GM18867 (cell line): ENCODE results near the gene CFAP46.
"Not testable (repeated sequence)": the region's sequence is repeated elsewhere in the genome, so short reads cannot be mapped to it uniquely, and the experiment has no call there.

ENCODE experiments used
- ATAC-seq: cut with Tn5 transposase; IDR thresholded peaks from one replicate; pipeline ENCODE4 v1.9.1; 2021; ENCODE audit warnings: mild to moderate bottlenecking, moderate library complexity; ENCODE audit not compliant: unreplicated experiment

CFAP46 gene

GRCh38 chr10:132793213-132793612, 149.2 kb downstream of the CFAP46 start:
- ATAC-seq = no peak

GRCh38 chr10:132792796-132793195, 149.6 kb downstream of the CFAP46 start:
- no peak for ATAC-seq

- ATAC-seq = not testable (repeated sequence)
Measured at GRCh38 chr10:132792099-132792498, 150.3 kb downstream of the CFAP46 start.

- ATAC-seq = no peak
Measured at GRCh38 chr10:132790934-132791829, 151.2 kb downstream of the CFAP46 start.

- no peak for ATAC-seq
Measured at GRCh38 chr10:132790470-132790869, 151.9 kb downstream of the CFAP46 start.

GRCh38 chr10:132789659-132790148, 152.7 kb downstream of the CFAP46 start:
- ATAC-seq = no peak

GRCh38 chr10:132788831-132789219, 153.5 kb downstream of the CFAP46 start:
- no peak for ATAC-seq

- ATAC-seq = no peak
Measured at GRCh38 chr10:132788180-132788830, 154.1 kb downstream of the CFAP46 start.

- ATAC-seq = no peak
Measured at GRCh38 chr10:132787495-132788179, 154.7 kb downstream of the CFAP46 start.

- no peak for ATAC-seq
Measured at GRCh38 chr10:132786884-132787494, 155.4 kb downstream of the CFAP46 start.

- ATAC-seq = no peak
Measured at GRCh38 chr10:132786476-132786883, 155.9 kb downstream of the CFAP46 start.

- ATAC-seq = no peak
Measured at GRCh38 chr10:132785723-132786475, 156.5 kb downstream of the CFAP46 start, which contains the start of gene NKX6-2. TSS of gene NKX6-2 (minus strand) at chr10:132786147. CDS start at chr10:132785948, 199 bp downstream.

- ATAC-seq = no peak
Measured at GRCh38 chr10:132784866-132785722, 157.3 kb downstream of the CFAP46 start.

GRCh38 chr10:132783940-132784865, 158.2 kb downstream of the CFAP46 start:
- no peak for ATAC-seq

GRCh38 chr10:132783165-132783939, 159.0 kb downstream of the CFAP46 start:
- no peak for ATAC-seq

GRCh38 chr10:132781556-132781955, 160.8 kb downstream of the CFAP46 start:
- ATAC-seq = no peak

GRCh38 chr10:132780356-132780755, 162.0 kb downstream of the CFAP46 start:
- no peak for ATAC-seq
